Gastroesophageal sphincter (tissue), 3 donors: Measurements from ENCODE around the gene MEG3.

ENCODE experiments used
- EP300 ChIP-seq: sonication (generic); formaldehyde crosslinking; IDR thresholded peaks from one replicate; pipeline ENCODE4 v1.6.1; 2017; ENCODE audit warnings: antibody characterized with exemption, mild to moderate bottlenecking
- POLR2A ChIP-seq, 2 donors: fragments of 450-650 bp; IDR thresholded peaks; one replicate each; pipeline ENCODE4 v1.6.1; 2017; ENCODE audit warnings: antibody characterized with exemption in 2 of 2, mild to moderate bottlenecking in 2 of 2, moderate library complexity in 1 of 2
- TF ChIP-seq, protein P1 (sequence below), 4 experiments: fragments of 200-600 bp in 2 of 4; fragments of 450-650 bp in 2 of 4; sonication (generic) in 1 of 4; IDR thresholded peaks; one replicate each; pipeline ENCODE4 v1.5.1; 2017 to 2019; ENCODE audit warnings: antibody characterized with exemption in 4 of 4, mild to moderate bottlenecking in 2 of 4, moderate library complexity in 2 of 4

DNA sequence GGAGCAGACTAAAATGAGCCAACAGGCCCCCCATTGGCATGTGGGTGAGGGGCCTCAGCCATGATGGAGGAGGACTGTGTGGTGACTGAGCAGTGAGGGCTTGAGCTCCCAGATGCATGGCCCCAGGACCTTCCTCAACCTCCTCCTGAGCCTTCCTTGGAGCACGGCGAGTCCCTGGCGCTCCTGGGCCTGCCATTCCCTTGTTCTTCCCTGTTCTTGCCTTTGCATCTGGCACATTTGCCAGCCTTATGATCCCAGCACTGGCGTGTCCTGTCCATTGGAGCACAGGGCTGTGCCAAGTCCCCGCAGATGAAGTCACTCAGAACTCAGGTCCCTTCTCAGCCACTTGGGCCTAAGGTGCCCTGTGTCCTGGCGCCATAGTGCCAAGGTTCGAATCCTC lies 40.3 kb upstream of the MEG3 start:
- TF ChIP-seq, protein P1, sequence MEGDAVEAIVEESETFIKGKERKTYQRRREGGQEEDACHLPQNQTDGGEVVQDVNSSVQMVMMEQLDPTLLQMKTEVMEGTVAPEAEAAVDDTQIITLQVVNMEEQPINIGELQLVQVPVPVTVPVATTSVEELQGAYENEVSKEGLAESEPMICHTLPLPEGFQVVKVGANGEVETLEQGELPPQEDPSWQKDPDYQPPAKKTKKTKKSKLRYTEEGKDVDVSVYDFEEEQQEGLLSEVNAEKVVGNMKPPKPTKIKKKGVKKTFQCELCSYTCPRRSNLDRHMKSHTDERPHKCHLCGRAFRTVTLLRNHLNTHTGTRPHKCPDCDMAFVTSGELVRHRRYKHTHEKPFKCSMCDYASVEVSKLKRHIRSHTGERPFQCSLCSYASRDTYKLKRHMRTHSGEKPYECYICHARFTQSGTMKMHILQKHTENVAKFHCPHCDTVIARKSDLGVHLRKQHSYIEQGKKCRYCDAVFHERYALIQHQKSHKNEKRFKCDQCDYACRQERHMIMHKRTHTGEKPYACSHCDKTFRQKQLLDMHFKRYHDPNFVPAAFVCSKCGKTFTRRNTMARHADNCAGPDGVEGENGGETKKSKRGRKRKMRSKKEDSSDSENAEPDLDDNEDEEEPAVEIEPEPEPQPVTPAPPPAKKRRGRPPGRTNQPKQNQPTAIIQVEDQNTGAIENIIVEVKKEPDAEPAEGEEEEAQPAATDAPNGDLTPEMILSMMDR (IDR thresholded peaks at IDR 0.05): no peak
- TF ChIP-seq POLR2A (IDR thresholded peaks at IDR 0.05) (no peak), EP300 (no peak)
